MG63 (cell line): ENCODE data around the gene SLC10A3. TPM values are rescaled to one million over a fixed set of nuclear protein-coding genes. Genes with fewer than 3 reads are reported as not detected.
A peak's percentile ranks its signal among the peaks of the same experiment; 100 is the strongest.

Source experiments
- DNase-seq: peaks from one replicate; pipeline ENCODE4 v3.0.0-alpha.2; 2020
- H3K27me3 ChIP-seq: fragments of 250-450 bp; sonication (Bioruptor Pico); 2 replicates; pipeline ENCODE4 v1.5.1; 2020; ENCODE audit warnings: mild to moderate bottlenecking, moderate library complexity
- H3K36me3 ChIP-seq: fragments of 250-450 bp; sonication (Bioruptor Pico); 2 replicates; pipeline ENCODE4 v1.5.1; 2020; ENCODE audit warnings: mild to moderate bottlenecking, moderate library complexity
- H3K4me3 ChIP-seq: fragments of 250-450 bp; sonication (Bioruptor Pico); 2 replicates; pipeline ENCODE4 v1.5.1; 2020; ENCODE audit warnings: mild to moderate bottlenecking, moderate library complexity
- H3K9me3 ChIP-seq: fragments of 250-450 bp; sonication (Bioruptor Pico); 2 replicates; pipeline ENCODE4 v1.5.1; 2020; ENCODE audit warnings: mild to moderate bottlenecking, moderate library complexity
- total RNA-seq: library from RNA; depleted of rRNA; stranded (reverse); fragments of >200 nt; shearing (Covaris generic); gene quantifications from 2 replicates; pipeline ENCODE4 v1.2.3, GENCODE V29; 2014; ENCODE audit warnings: low replicate concordance

The SLC10A3 gene
- total RNA-seq, 1 experiment from 2014 or later, result 15.2 TPM

DNA sequence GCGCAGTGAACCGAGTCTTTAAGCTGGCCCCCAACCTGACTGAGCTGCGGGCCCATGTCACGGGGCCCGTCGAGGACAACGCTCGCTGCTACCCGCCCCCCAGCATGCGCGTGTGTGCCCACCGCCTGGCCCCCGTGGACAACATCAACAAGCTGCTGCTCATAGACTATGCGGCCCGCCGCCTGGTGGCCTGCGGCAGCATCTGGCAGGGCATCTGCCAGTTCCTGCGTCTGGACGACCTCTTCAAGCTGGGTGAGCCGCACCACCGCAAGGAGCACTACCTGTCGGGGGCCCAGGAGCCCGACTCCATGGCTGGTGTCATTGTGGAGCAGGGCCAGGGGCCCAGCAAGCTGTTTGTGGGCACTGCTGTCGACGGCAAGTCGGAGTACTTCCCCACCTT, 30.1 kb downstream of the SLC10A3 start:
- DNase-seq, result no peak
- no peaks in the 10 kb centered on the region for H3K36me3 ChIP-seq
- no peak overlapping the region for H3K4me3 ChIP-seq
- H3K27me3 ChIP-seq, result no peaks in the 10 kb centered on the region
- no peaks in the 10 kb centered on the region for H3K9me3 ChIP-seq

DNA sequence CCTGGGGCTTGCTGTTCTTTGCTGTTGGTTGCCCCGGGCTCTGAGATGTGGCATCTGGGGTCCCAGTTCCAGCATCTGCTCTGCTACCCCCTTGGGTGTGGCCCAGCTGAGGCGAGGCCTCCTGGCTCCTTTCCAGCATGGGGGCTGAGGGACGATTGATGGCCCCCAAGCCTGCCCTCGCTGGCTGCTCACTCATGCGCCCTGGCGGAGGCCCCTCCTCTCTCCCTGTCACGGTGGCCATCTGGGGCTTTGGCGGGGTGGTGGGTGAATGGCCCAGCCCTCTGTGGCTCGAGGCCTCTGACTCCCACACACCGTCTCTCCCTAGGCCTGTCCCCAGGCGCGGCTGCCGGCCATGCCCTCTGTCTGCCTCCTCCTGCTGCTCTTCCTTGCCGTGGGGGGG, 30.6 kb downstream of the SLC10A3 start:
- no peak overlapping the region for H3K4me3 ChIP-seq
- H3K27me3 ChIP-seq, result no peaks in the 10 kb centered on the region
- H3K36me3 ChIP-seq, result no peaks in the 10 kb centered on the region
- no peaks in the 10 kb centered on the region for H3K9me3 ChIP-seq
- DNase-seq, result no peak

DNA sequence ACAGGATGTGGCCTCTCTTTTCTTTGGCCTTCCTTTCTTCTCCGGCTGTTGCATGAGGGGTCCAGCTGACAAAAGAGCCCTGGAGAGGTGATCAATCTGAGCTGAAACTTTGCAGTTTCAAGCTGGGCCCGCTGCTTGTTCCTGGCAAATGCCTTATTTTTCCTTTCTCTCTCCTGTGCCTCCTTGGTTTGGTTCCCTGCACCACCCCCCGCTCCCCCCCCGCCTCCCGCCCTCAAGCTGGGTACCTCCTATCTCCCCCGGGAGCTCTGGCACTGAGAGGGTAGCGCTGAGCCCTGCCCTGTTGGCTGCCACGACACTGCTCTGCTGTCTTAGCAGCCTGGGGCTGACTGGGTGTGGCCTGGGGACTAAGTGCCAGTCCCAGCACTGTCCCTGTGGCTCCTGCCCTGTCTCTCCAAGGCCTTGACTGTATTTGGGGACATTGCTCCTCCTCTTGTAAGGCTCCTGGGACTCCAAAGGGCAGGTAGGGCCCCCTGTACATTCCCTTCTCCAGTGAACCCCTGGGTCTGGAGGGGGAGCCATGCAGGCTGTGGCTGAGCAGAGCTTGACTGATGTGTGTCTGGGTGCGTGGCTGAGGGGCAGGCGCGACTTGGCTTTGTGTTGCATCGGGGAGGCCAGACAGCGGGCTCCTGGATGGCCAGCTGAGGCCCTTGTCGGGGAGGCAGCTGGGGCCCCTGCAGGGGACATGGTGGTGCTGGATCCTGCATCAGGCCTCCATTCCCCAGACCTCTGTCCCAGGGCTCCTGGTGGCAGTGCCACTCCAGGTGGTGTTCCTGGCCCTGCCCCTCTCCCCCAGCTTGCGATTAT, 31.3 kb downstream of the SLC10A3 start:
- H3K27me3 ChIP-seq, result no peaks in the 10 kb centered on the region
- DNase-seq, result peak; percentile 22
- H3K4me3 ChIP-seq, result peak overlapping the region; percentile 52
- no peaks in the 10 kb centered on the region for H3K36me3 ChIP-seq
- H3K9me3 ChIP-seq, result no peaks in the 10 kb centered on the region

DNA sequence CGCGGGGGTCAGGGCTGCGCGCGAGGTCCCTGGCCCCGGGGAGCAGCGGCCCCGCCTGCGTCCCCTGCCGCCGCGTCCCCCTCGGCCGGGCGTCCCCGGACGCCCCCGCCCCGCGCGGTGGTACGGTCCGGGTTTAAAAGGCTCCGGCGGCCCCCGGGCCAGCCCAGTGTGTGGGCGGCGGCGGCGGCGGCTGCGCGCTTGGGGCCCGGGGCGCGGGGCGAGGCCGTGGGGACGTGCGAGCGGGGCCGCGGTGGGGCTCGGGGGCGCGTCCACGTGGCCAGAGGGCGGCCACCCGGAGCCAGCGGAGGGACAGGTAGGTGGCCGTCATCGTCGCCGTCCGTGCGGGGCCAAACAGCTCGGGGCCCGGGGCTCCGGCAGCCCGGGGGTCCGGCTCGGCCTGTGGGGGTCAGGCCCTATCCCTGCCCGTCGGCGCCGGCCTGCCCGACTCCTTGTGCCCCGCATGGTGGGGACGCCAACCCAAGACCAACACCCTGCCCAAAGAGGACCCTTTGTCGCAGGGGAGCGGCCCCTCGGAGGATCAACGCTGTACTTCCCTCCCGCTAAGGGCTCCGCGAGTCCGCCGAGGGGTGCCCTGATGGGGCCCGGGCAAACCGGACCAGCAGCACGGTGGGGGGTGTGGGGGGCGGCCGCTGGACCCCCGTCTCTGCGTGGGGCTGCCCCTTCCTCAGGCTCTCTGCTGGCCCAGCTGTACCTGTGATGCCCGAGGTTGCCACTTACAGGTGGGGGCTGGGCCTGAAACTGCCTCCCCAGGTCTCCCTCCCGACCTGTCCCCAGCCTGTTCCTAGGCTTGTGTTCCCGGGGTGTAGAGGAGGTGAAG, 32.1 kb downstream of the SLC10A3 start, which contains the start of gene PLXNA3:
PLXNA3 (plus strand) TSS at position 166 of the 838 bp plus-strand sequence. CDS start 1,903 bp downstream, outside the sequence.
- no peaks in the 10 kb centered on the region for H3K9me3 ChIP-seq
- H3K27me3 ChIP-seq, result no peaks in the 10 kb centered on the region
- H3K36me3 ChIP-seq, result no peaks in the 10 kb centered on the region
- DNase-seq, result peak; percentile 41
- H3K4me3 ChIP-seq, result peak within 1 kb of the TSS; percentile 52

DNA sequence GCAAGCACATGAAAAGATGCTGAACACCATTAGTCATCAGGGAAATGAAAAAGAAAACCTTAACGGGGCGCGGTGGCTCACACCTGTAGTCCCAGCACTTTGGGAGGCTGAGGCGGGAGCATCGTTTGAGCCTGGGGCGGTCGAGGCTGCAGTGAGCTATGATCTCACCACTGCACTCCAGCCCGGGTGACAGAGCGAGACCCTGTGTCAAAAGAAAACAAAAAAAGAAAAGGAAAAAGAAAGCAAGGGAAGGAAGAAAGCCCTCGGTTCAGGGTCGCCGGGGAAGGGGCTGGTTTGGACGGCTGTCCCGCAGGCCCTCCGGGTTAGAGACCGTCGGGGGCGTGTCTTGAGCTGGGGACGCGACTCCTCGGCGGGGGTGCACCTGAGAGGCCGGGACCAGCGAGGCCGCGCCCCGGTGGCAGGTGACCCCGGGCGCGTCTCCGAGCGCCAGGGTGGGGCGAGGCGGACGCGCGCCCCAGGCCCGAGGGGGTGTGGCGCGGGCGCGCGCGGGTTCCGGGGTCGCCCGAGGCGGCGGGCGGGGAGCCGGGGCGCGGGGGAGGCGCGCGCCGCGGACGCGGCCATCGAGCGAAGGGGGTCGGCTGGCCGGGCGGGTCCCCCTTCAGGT, 32.8 kb downstream of the SLC10A3 start:
- no peaks in the 10 kb centered on the region for H3K36me3 ChIP-seq
- H3K27me3 ChIP-seq, result no peaks in the 10 kb centered on the region
- DNase-seq, result peak; percentile 18
- no peaks in the 10 kb centered on the region for H3K9me3 ChIP-seq
- peak overlapping the region; percentile 46 for H3K4me3 ChIP-seq

DNA sequence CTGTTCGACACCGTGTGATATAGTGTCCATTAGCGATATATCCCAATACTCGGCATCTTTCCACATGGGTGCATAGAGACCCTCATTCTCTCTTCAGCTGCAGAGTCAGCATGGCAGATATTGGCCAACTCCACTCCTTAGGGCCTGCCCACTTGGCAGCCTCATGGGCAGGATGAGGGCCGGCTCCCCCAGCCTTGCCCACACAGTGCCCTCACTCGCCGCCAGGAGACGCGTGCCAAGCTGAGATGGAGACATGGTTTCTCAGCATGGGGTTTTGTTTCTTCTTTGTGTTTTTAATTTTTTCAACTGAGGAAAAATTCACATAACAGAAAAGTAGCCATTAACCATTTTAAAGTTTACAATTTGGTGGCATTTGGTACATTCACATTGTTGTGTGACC, 37.6 kb downstream of the SLC10A3 start:
- no peak for DNase-seq

DNA sequence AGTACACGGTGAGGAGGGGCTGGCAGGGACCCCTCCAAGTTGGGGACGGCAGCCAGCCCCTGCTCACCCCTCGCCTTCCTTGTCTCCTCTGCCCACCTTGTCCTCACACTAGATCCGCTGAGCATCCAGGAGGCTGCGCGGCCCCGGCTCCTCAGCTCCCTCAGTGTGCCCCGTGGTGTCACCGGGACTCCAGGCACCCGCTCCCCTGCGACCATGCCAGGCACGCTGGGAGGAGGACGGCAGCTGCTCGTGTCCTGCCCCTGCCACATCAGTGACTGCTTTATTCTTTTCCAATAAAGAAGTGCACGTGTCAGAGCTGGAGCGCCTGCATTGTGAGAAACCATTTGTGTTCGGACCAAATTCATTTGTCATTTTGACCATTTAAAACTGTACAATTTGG, 40.1 kb downstream of the SLC10A3 start:
- no peaks in the 10 kb centered on the region for H3K9me3 ChIP-seq
- H3K27me3 ChIP-seq, result no peaks in the 10 kb centered on the region
- H3K4me3 ChIP-seq, result no peak overlapping the region
- no peak for DNase-seq
- no peaks in the 10 kb centered on the region for H3K36me3 ChIP-seq

More for the DNA sequence above, 37.6 kb downstream of the SLC10A3 start:
- Histone ChIP-seq H3K4me3 (no peak overlapping the region), H3K9me3 (no peaks in the 10 kb centered on the region), H3K36me3 (no peaks in the 10 kb centered on the region), H3K27me3 (no peaks in the 10 kb centered on the region)

DNA sequence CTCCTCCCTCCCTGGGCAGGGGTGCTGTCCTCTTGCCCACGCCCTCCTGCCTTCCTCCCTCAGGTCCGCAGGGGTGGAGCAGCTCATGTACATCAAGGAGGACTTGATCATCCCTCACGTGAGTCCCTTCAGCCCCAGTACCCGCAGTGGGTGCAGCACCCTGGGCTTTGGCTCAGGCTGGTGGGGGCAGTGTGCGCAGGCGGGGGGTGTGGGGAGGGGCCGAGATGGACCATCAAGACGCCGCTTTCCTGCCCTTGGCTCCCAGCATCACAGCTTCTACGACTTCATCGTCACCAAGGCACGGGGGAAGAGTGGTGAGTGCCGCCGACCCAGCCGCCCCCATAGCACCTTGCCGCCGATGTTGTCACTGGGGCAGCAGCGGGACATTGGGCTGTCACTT, 40.8 kb downstream of the SLC10A3 start:
- H3K36me3 ChIP-seq, result no peaks in the 10 kb centered on the region
- no peaks in the 10 kb centered on the region for H3K27me3 ChIP-seq
- H3K4me3 ChIP-seq, result no peak overlapping the region
- DNase-seq, result no peak
- H3K9me3 ChIP-seq, result no peaks in the 10 kb centered on the region

DNA sequence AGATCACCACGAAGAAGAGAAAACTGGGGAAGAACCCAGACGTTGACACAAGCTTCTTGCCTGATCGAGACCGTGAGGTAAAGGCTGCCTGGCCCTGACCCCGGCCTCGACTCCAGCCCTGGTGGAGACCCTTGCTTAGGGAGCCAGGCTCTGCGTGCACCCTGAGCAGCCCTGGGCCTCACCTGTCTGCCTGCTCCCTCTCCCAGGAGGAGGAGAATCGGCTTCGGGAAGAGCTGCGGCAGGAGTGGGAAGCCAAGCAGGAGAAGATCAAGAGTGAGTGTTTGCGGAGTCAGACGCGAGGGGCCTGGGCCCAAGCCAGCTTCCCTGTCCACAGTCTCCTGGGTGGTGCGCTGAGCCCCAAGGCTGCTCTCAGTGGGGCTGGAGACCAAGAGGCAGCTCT, 41.9 kb downstream of the SLC10A3 start:
- Histone ChIP-seq H3K9me3 (no peaks in the 10 kb centered on the region), H3K36me3 (no peaks in the 10 kb centered on the region), H3K4me3 (no peak overlapping the region), H3K27me3 (no peaks in the 10 kb centered on the region)
- no peak for DNase-seq

DNA sequence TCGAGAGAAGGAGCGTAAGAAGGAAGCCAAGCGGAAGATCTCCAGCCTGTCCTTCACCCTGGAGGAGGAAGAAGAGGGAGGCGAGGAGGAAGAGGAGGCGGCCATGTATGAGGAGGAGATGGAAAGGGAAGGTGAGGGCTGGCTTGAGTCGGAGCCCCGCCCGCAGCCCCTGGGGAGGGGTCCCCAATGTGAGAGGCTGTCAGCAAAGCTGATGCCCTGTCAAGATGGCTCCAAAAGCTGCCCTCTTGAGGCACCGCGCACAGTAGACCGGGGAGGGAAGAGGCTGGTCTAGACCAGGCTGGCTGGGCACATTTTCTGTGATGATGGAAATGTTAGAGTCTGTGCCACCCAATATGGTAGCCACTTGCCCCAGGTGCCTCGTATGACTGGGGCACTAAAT, 44.0 kb downstream of the SLC10A3 start:
- Histone ChIP-seq H3K27me3 (no peaks in the 10 kb centered on the region), H3K36me3 (no peaks in the 10 kb centered on the region), H3K9me3 (no peaks in the 10 kb centered on the region), H3K4me3 (no peak overlapping the region)
- DNase-seq, result no peak

DNA sequence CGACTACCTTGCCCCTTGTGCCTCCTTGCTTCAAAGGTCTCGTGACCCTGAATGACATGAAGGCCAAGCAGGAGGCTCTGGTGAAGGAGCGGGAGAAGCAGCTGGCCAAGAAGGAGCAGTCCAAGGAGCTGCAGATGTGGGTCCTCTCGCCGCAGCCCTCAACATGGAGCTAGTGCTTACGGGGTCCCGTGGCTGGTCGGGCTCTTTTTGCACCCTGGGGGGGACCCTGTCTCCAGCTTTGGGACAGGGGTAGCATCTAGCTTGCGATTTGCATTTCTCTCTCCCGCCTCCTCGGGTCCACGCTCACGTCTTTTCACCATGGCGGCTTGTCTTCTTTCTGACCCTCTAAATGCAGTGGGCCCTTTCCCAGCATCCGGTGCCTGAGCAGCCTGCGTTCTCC, 44.7 kb downstream of the SLC10A3 start:
- DNase-seq, result no peak
- Histone ChIP-seq H3K9me3 (no peaks in the 10 kb centered on the region), H3K27me3 (no peaks in the 10 kb centered on the region), H3K36me3 (no peaks in the 10 kb centered on the region), H3K4me3 (no peak overlapping the region)

DNA sequence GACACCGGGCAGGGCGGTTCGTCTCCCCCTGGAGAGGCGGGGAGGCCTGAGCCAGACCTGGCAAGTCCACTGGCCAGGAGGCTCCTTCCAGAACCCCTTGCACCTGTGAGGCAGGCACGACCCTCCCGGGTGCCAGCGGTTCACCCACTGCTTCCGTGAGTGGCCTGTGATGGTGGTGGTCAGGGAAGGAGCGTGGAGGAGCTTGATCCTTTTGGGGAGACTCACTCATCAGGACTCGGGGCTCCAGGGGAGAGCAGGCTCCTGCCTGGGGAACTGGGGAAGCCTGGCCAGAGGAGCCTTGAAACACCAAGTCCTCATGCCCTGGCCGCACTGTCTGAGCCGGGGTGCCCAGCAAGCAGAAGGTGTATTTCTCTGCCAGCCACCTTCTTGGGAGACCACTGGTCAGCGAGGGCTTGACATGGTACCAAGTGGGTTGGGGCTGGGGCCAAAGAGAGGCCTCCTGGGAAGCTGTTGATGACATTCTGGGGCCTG, 45.6 kb downstream of the SLC10A3 start:
- no peak for DNase-seq
- H3K9me3 ChIP-seq, result no peaks in the 10 kb centered on the region
- no peaks in the 10 kb centered on the region for H3K27me3 ChIP-seq
- no peaks in the 10 kb centered on the region; the same call in 1 of the 2 replicates for H3K36me3 ChIP-seq
- peak overlapping the region; percentile 41 for H3K4me3 ChIP-seq

DNA sequence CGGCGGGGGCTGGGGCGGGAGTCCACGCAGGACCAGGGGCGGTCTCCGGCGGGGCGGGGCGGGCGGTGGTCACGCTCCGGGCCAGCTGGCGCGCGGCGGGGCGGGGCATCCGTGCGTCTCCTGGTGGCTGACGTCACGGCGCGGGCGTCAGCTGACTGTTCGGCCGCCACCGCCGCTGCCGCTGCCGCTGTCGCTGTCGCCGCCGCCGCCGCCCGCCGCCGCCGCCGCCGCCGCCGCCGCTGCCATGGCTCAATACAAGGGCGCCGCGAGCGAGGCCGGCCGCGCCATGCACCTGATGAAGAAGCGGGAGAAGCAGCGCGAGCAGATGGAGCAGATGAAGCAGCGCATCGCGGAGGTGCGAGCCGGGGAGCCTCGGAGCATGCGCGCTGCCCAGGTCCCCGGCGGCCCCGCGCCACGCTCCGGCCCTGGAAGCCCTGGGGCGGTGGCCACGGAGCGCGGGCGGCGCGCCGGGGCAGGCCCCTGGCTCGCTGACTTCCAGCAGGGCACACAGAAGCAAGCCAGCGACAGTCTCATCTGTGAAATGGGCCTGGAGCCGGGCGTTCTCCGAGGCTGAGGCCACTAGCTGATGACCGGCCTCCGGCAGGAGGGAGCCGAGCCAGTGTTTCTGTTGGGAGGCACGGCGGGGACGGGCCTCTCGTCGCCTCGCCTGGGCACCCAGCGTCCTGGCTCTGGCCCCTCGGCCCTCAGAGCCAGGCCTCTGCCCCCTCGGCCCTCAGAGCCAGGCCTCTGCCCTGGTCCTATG, 46.3 kb downstream of the SLC10A3 start, which contains the start of gene FAM50A:
FAM50A (plus strand) TSS at position 150 of the 763 bp plus-strand sequence; CDS start at position 245, 95 bp downstream.
- Histone ChIP-seq H3K36me3 (peaks cover 1% of the 10 kb centered on the region), H3K4me3 (peak within 1 kb of the TSS; percentile 41), H3K9me3 (no peaks in the 10 kb centered on the region), H3K27me3 (no peaks in the 10 kb centered on the region)
- DNase-seq, result peak; percentile 65

DNA sequence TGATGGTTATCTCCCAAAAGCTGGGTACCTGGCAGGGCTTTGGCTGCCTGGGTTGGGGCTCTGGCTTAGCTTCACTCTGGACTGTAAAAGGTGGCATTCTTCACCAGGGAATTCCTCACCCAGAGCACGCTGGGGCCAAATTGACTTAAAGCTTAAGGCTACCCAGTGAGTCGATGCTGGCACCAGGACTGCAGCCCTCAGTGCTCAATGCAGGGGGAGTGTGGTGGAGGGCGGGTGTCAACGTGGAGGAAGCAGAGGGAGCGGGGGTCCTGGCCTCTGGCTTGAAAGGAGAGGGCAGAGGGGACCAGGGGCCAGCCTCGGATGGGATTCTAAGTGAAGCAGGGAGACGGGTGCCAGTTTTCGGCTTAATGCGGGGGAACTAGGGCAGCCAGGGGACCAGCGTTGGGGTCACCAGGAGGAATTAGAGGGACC, 46.9 kb downstream of the SLC10A3 start:
- DNase-seq, result peak; percentile 23

DNA sequence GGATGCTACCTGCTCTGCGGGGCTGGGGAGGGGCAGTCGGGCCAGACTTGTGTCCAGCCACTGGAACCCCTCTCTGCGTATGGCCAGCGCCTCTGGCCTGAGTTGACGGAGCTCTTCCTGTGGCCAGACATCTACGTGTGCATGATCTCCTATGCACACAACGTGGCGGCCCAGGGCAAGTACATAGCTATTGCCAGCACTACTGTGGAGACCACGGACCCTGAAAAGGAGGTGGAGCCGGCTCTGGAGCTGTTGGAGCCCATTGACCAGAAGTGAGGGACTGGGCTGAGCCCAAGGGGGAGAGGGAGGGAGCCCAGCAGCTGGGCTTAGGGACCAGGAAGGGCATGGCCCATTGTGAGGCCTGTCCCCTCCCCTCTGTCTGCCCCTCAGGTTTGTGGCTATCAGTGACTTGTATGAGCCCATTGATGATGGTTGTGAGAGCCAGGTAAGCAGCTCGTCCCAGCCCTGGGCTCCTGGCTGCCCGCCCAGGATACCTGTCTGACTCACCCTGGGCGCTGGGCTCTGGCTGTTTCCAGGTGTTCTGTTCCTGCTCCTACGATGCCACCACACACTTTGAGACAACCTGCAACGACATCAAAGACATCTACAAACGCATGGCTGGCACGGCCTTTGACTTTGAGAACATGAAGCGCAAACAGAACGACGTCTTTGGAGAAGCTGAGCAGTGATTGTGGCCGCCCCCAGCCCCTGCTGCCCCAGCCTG, 48.3 kb downstream of the SLC10A3 start:
- Histone ChIP-seq H3K27me3 (no peaks in the 10 kb centered on the region), H3K36me3 (peaks cover 7% of the 10 kb centered on the region), H3K9me3 (no peaks in the 10 kb centered on the region), H3K4me3 (no peak overlapping the region)
- no peak for DNase-seq

More for the DNA sequence above, 46.9 kb downstream of the SLC10A3 start:
- peak overlapping the region; percentile 38 for H3K4me3 ChIP-seq
- no peaks in the 10 kb centered on the region for H3K27me3 ChIP-seq
- H3K9me3 ChIP-seq, result no peaks in the 10 kb centered on the region
- H3K36me3 ChIP-seq, result peaks cover 7% of the 10 kb centered on the region
